ENCODE data around the gene RFTN1.
"Not testable (repeated sequence)": the region's sequence is repeated elsewhere in the genome, so short reads cannot be mapped to it uniquely, and the experiment has no call there.

The RFTN1 gene

DNA sequence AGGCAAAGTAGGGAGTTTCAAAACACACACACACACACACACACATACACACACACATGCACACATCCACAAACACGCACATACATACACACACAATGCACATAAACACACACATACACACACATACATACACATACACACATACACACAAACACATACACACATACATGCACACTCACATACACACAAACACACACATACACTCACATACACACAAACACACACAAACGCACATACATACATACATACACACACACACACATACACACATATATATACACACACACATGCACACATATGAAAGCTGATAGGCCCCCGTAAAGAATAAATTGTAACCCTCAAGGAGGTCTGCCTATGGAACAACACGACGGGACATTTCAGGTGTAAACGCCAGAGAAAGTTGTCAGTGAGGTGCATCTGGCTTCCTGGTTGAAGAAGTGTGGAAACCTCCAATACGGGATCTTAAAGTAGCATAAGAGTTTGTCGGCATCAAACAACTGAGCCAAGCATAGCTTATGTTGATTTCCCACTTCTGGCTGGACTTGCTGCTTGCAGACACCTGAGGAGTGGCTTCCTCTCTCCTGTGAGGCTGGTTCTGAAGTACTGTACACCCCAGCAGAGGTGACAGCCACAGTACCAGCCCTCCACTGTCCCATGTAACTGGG is 5.8 kb downstream of the RFTN1 start:
- no peak for DNase-seq (ENCODE audit: low read depth)

DNA sequence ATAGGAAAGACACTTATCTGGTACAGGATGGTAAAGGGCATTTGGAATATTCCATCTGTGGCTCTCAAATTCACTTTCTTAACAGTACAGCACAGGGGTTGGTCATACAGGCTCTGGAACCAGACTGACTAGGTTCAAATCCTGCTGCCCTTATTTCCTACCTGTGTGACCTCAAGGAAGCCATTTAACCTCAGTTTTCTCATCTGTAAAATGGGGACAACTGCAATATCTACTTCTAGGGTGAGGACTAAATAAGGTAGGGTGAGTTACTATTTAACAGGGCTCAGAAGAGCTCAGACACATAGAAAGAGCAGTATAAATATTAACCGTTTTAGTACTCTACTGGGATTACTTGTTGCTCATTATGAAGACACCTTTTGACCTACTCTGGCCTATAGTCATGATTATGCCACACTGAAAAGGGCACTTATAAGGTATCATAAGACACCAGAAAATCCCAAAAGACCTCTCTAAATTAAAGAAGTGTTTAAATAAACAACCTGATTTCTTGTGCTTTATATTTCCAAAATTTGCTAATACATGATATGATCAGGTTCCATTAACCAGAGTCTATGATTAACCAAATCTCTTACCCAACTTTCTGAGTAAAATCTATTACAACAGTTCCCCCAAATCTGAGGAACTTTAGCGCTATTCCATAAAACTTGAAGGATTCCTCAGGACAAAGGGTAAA is 6.5 kb downstream of the RFTN1 start:
- DNase-seq (ENCODE audit: low read depth), result no peak

DNA sequence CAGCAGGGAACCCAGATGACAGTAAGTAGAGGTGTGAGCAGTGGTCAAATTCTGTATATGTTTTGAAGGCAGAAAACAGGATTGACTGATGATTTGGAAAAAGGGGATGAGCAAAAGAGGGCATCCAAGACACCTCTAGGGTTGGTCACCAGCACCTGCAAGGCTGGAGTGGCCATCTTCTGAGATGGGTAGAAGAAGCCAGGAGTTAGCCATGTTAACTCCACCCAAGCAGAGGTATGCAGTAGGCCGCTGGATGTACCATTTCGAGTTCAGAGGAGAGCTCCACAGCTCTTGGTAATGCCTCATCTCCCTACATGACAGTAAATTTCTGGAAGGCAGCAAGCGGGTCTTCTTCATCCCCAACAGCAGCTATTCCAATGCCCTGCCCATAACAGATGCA is 7.0 kb downstream of the RFTN1 start:
- DNase-seq (ENCODE audit: low read depth), result no peak

DNA sequence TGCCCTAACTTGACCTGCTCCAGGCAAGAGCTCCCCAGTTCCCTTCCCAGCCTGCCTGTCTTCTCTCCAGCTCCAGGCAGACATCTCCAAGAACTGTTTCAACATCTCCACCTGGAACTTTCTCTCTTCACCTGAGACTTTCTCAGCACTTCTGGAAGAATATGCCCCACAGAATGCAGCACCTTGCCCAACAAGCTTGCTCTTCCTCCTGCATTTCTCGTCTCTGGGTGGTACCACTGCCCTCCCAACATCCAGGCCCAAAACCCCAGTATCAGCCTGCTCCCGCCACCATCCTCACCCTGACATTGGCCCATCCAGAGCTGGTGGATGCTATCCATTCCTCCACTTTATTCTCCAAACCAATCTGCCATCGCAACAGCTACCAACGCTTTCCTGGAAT is 8.8 kb downstream of the RFTN1 start:
- no peak for DNase-seq (ENCODE audit: low read depth)

DNA sequence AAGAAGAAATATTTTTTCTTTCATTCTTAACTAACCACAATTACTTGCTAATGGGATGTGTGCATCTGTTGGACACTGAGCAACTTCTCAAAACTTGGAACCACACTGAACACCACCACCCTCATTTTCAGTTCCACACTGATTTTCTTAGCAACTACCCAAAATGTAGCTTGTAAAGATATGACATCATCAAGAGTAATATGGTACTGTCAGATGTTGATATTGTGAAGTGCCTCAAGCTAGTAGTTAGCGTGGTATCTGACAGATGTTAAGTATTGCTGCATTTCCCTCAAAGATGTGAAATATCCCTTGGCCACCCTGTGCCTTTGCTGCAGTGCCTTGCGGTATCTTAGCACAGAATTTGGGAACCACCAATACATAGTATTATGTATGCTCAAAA is 9.3 kb downstream of the RFTN1 start:
- DNase-seq (ENCODE audit: low read depth), result peak; percentile 62

DNA sequence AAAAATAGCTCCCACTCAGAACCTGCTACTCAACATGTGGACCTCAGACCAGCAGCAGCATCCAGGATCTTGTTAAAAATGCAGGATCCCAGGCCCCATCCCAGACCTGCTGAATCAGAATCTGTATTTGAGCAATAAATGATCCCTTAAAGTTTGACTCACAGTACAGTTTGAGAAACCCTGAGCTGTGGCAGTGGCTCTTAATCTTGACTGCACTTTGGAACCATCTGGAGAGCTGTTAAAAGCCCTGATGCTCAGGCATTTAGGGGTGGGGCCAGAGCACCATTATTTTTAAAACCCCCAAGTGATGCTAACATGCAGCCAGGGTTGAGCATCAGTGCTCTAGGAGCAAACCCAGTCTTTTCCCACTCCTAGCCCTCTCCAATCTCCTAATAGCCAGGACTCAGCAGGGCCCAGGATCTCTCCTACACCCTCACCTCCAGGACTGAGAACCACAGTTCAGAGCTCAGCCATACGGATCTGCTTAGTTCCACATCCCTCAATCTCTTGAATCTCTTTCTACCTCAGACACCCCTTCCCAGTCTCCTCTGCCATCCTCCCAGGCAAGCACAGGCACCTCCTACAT is 10.2 kb downstream of the RFTN1 start:
- DNase-seq (ENCODE audit: low read depth), result no peak

DNA sequence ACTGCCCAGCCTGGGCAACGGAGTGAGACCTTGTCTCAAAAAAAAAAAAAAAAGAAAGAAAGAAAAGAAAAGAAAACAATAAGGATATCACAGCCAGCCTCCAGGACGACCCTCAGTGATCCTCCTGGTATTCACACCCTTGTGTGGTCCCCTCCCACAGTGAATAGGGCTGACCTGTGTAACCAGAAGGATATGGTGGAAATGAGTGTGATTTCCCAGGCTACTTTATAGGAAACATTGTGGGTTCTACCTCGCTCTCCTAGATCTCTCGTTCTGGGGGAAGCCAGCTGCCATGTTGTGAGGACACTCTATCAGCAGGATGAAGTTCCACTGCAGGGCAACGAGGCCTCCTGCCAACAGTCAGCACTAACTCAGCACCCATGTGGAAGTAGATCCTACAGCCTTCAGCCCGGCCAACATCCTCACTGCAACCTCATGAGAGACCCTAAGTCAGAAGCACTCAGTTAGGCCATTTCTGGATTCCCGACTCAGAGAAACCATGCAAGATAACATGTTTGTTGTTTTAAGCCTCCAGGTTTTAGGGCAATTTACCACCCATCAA is 11.1 kb downstream of the RFTN1 start:
- no peak for DNase-seq (ENCODE audit: low read depth)

DNA sequence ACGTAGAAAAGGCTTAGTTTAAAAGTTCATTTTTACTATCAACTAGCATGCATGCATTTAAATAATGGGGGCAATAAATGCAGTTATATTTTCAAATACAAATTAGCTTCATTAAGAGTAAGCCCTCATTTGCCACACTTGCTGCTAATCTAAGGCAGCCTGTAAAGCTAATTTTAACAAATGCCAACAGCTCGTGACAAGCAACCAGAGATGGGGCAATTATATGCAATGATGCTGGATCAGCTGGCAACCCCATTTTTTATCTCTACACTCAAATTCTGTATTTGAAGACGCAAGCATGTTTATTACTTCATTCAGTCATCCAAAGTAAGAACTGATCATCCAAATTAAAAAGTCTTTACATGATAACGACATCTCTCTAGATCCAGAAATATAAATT is 12.1 kb downstream of the RFTN1 start:
- DNase-seq (ENCODE audit: low read depth), result no peak

DNA sequence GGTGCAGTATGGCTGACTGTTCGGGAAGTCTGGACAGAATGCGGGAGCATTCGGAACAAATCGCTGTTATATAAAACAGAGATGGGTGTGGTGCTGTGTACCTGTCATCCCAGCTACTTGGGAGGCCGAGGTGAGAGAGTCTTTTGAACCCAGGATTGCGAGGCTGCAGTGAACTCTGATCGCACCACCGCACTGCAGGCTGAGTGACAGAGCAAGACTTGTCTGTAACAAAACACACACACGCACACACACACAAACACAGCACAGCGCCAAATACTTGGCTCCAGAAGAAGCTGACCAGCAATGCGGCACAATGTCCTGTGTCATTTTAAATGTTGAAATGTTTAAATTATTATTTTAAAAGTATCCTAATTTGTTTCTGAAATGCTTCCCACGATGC is 12.6 kb downstream of the RFTN1 start:
- DNase-seq (ENCODE audit: low read depth), result no peak

DNA sequence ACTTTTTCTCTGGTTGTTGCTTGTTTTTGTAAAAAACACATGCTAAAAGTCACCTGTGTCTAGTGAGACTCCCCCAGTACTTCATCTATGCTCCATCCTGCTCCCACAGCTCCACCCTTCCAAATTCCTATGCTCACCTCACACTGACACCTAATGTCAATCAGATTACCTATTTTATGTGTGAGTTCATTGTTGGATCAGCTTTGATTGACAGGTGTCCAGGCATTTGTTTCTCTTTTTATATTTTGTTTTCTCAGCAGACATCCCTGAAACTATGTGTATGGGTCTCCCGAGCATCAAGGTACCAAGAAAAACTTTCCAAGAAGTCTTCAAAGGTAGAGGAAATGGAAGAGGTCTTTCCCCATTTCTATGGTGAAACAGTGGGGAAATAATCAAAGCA is 13.4 kb downstream of the RFTN1 start:
- DNase-seq (ENCODE audit: low read depth), result no peak

DNA sequence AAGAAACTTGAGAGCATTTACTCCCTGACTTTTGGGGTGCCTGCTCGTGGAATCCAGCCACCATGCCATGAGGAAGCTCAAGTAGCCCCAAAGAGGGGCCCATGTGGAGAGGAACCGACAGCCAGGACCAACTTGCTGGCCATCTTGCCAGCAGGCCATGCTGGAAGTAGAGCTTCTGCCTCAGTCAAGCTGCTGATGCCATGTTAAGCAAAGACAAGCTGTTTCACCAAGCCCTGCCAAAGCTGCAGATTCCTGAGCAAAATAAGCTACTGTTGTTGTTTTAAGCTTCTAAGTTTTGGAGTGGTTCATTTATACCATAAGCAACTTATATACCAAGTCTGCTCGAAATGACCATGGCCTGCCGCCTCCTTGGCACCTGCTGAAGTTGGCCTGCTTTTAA is 14.1 kb downstream of the RFTN1 start:
- DNase-seq (ENCODE audit: low read depth), result no peak

DNA sequence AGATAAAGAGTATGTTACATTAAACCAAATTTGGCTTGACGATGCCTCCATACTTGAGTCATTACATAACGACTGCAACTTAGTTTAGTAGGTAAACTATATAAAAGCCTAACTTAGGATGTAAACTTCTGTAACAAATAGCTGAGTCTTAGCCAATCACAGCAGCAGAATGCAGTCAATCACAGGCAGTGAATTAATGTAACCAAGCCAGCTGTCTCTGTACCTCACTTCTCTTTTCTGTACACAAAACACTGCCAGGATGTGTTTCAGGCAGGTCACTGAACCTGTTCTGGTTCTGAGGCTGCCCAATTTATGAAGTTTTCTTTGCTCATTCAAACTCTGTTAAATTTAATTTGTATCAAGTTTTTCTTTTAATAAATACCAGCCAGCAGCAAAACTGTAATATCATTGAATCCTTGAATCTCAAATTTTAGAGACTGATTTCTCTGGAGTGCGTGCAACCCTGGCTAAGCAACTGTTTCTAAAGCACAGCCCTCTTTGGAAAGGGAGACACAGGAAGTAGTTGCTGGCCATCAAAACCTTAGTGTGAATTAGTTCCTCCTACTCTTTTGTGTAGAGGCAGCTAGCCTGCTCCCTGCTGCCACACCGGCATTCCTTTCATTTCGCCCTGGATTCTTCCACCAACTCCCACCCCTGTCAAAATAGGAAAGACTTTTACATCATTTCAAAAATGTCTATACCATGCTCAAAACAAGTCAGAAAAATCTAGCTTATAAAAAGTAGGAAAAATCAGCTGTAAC is 15.2 kb downstream of the RFTN1 start:
- no peak for DNase-seq (ENCODE audit: low read depth)

DNA sequence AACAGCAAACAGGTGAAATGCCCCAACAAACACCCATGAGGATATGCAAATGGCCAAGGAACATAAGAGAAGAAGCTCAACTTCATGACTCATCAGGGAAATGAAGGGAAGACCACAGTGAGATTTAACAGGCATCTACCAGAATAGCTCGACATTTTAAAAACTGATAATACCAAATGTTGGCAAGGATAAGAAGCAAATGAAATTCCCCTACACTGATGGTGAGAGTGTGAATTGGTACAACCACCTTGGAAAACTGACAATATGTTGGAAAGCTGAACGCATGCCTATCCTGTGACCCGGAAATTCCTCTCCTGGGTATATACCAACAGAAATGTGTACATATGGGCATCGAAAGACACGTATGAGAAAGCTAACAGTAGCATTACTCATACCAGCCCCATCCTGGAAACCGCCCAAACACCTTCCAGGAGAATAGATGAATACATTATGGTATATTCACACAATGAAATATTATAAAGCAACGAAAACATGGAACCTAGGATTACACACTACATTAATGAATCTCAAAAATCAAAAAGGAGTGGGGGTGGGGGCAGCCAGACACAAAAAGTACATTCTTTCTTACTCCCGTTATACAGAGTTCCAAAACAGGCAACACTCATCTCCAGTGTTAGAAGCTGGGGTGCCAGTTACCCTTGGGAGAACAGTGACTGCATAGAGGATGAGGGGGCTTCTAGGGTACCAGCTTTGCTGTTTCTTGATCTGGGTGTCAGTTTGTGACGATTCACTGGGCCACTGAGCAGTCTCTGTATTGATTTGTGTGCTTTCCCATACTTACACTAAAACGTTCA is 16.9 kb downstream of the RFTN1 start:
- no peak for DNase-seq (ENCODE audit: low read depth)

DNA sequence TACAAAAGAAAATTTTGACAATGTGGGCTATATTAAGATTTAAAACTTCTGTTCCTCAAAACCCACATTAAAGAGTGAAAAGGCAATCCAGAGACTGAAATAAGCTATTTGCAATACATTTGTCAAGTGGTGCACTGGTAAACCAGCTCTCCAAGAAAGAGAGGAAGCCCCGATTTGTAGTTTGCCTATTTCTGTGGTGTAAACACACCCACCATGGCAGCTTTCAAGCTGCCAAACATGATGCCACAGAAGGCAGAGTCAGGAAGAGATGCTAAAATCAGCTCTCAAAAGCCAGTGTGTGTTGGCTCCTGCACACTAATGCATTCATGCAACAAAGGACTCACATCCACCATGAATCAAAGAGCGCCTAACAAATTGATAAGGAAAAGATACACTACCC is 17.5 kb downstream of the RFTN1 start:
- no peak for DNase-seq (ENCODE audit: low read depth)

DNA sequence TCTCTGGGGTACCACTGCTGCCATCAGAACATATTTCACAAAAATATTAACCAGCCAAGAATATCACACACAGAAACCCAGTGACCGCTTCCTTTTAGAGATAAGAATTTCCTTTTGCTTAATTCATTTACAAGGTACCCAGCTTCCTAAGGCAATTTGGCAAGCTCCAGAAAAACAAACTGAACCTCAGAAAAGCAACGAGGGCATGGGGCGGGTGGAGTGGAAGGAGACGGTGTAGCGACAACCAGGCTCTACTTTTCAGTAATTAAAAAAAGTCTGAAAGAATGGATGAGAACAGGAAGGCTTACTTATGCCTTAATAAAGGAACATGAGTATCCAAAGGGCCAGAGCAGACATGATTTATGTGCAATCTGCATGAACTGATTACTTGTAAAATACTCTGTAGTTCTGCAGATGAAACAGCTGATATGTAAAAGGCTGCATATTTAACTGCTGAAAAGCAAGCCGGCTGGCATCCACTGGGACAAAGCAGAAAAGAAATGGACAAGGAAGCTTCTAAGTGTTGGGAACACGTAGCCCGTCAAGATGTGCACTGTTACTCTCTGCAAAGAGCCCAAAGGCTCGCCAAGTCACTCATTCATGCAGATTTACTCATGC is 18.6 kb downstream of the RFTN1 start:
- DNase-seq (ENCODE audit: low read depth), result no peak

DNA sequence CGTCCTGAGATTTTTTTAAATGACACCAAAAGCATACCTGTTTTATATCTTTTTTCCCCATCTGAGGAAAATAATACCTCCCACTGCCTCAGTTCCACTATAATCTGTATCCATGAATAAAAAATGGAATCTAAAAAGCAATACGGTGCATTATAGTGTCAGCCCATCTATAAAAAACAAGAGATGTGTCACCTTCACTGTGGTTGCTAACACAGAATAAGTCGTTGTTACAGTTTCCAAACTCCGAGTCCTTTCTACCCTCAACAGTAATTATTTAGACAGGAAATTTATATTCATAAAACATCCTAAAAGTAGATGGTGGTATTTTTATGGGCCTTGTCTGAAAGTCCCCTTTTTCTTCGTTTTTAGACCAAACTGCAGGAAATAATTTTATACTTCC is 19.4 kb downstream of the RFTN1 start:
- no peak for DNase-seq (ENCODE audit: low read depth)

DNA sequence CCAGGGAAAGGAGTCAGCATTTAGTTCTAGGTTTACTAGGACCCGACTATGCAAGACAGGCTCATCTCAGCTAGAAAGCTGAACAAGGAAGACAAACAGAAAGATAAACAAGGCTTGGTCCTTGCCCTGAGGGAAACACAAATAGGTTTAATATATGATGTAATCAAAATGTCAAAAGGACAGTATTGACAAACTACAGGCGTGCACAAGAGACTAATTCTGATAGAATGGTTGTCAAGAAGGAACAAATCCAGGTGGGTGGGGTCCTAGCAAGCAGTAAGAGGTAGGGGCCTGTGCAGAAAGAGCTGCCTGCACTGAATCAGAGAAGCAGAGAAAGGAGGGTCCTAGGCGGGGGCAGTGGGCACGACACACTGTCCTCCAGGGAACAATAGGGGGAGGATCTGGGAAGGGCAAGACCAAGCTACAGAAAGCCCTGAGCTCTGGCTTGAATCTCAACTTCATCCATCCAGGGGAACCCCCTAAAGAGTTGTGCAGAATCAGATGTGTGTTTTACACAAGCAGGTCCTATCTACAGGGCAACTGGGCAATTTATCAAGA is 23.4 kb downstream of the RFTN1 start:
- DNase-seq (ENCODE audit: low read depth), result no peak

DNA sequence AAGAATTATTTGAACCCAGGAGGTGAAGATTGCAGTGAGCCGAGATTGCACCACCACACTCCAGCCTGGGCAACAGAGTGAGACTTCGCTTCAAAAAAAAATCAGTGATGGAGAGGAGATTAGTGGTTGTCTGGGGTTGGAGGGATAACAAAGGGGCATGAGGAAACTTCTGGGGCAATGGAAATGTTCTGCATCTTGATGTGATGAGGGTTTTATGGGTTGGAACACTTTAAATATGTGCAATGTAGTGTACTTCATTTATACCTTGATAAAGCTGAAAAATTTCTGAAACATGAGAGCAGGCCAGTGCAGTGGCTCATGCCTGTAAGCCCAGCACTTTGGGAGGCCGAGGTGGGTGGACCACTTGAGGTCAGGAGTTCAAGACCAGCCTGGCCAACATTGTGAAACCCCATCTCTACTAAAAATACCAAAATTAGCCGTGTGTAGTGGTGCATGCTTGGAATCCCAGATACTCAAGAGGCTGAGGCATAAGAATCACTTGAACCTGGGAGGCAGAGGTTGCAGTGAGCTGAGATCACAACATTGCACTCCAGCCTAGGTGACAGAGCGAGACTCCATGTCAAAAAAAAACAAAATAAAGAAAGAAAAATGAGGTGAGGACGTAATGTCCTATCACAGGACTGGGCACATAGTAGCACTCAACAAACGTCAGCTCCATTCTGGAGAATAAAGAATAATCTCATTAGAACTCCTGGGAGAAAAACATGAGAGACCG is 24.0 kb downstream of the RFTN1 start:
- DNase-seq (ENCODE audit: low read depth), result not testable (repeated sequence)

DNA sequence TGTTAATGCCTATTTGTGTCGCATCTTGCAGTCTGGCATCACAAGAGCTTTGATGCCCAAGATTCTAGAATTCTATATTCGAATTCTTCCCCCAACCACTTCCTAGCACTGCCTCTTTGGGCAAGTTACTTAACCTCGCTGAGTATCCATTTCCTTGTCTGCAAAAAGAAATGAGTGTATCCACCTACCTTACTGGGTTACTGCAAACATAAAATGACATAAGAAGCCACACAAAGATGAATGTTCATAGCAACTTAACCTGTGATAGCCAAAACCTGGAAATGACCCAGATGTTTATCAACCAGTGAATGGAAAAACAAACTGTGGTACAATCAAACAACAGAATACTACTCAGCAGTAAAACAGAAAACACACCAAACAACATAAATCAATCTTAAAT is 24.9 kb downstream of the RFTN1 start:
- no peak for DNase-seq (ENCODE audit: low read depth)

DNA sequence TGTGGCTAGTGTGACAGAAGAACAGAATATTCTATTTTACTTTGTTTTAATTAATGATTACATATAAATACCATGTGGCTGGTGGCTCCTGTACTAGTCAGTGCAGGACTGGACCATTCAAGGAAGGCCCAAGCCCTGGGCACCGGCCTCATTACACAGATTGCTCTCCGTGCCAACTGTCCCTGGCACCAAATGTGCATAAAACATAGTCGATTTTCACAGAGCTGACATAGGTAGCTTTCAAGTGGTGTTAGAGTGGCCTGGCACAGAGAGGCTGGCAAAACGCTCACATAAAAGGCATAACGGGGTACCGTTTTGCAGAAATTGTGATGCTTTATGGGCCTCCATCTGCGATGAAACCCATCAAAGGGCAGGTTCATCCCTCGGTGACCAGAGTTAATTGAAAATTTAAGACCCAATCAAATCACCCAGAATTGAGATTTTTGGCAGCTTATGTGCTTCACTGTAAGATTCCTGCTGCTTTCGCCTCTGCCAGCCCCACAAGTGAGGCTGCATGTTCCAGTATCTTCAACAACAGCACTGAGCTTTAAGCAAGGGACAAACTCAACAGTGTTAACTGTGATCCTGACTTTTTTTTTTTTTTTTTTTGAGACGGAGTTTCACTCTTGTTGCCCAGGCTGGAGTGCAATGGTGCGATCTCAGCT is 25.9 kb downstream of the RFTN1 start:
- DNase-seq (ENCODE audit: low read depth), result no peak

All from GM04504 (cell line).